ENCODE measurements around the gene PTRHD1.

DNA sequence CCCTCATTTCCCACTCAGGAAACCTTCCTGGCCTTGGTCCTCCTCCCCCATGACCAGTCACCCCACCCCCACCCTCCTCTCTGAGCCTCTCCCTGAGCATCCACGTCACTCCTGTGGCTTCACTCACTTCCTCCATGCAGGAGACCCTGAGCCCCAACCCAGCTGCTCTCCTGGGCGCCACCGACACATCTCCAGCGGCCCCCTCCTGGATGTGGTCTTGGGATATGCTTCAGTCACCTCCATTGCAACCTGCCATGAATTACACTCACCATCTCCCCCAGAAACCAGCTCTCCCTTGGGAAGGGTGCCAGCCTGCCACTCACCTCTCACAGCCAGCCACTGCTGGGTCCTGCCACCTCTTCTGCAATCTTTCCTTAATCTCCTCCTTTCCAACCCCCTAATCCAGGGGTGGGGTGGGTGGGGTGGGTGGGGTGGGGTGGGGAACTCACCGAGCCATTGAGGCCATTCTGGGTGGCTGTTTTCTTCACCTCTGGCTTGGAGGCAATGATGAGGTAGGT lies 44.9 kb upstream of the PTRHD1 start:
- TF ChIP-seq, protein P1, sequence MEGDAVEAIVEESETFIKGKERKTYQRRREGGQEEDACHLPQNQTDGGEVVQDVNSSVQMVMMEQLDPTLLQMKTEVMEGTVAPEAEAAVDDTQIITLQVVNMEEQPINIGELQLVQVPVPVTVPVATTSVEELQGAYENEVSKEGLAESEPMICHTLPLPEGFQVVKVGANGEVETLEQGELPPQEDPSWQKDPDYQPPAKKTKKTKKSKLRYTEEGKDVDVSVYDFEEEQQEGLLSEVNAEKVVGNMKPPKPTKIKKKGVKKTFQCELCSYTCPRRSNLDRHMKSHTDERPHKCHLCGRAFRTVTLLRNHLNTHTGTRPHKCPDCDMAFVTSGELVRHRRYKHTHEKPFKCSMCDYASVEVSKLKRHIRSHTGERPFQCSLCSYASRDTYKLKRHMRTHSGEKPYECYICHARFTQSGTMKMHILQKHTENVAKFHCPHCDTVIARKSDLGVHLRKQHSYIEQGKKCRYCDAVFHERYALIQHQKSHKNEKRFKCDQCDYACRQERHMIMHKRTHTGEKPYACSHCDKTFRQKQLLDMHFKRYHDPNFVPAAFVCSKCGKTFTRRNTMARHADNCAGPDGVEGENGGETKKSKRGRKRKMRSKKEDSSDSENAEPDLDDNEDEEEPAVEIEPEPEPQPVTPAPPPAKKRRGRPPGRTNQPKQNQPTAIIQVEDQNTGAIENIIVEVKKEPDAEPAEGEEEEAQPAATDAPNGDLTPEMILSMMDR (IDR thresholded peaks at IDR 0.05) = no peak
- TF ChIP-seq POLR2A (IDR thresholded peaks at IDR 0.05) (no peak), EP300 (IDR thresholded peaks at IDR 0.05) (no peak)

Data from ovary (tissue), 3 donors.